ENCODE results near the gene COX6B2.

COX6B2 gene

GRCh38 chr19:55362174-55362989 lies 7.9 kb upstream of the COX6B2 start:
- no peak for DNase-seq

- DNase-seq = no peak
Measured at GRCh38 chr19:55360902-55361301, 6.4 kb upstream of the COX6B2 start.

- no peak for DNase-seq
Measured at GRCh38 chr19:55358943-55359908, 4.7 kb upstream of the COX6B2 start.

GRCh38 chr19:55358493-55358892 lies 4.0 kb upstream of the COX6B2 start:
- DNase-seq = no peak

GRCh38 chr19:55355213-55355821 lies 798 bp upstream of the COX6B2 start:
- DNase-seq = no peak

- DNase-seq = peak; percentile 59
Measured at GRCh38 chr19:55353803-55354697, 469 bp downstream of the COX6B2 start.

GRCh38 chr19:55353356-55353802 lies 1.1 kb downstream of the COX6B2 start:
- no peak for DNase-seq

GRCh38 chr19:55352549-55353145 lies 1.9 kb downstream of the COX6B2 start:
- DNase-seq = no peak

GRCh38 chr19:55352040-55352439 lies 2.5 kb downstream of the COX6B2 start:
- no peak for DNase-seq

- no peak for DNase-seq
Measured at GRCh38 chr19:55350620-55351315, 3.8 kb downstream of the COX6B2 start.

- no peak for DNase-seq
Measured at GRCh38 chr19:55348317-55349034, 6.0 kb downstream of the COX6B2 start.

- no peak for DNase-seq
Measured at GRCh38 chr19:55347442-55348009, 7.0 kb downstream of the COX6B2 start.

GRCh38 chr19:55346725-55347441 lies 7.6 kb downstream of the COX6B2 start:
- DNase-seq = no peak

GRCh38 chr19:55345818-55346724 lies 8.4 kb downstream of the COX6B2 start:
- no peak for DNase-seq

GRCh38 chr19:55345101-55345817 lies 9.3 kb downstream of the COX6B2 start:
- DNase-seq = no peak

- DNase-seq = no peak
Measured at GRCh38 chr19:55344444-55344843, 10.1 kb downstream of the COX6B2 start.

Data from stimulated activated CD4-positive, alpha-beta T cell treated with anti-CD3 and anti-CD28 coated beads, Interleukin-12 subunit alpha, Interleukin-12 subunit beta, amount 100 ng/mL, for 4 hours (primary cell).